Nephron (organoid): Measurements from ENCODE around the gene GRIK3.
"Not testable (repeated sequence)": the region's sequence is repeated elsewhere in the genome, so short reads cannot be mapped to it uniquely, and the experiment has no call there.

Source experiments
- H3K27ac Mint-ChIP-seq, 3 experiments: 2 replicates each; pipeline ENCODE4 v1.8.0; 2020; ENCODE audit warnings: mixed read lengths in 3 of 3, mild to moderate bottlenecking in 2 of 3, moderate library complexity in 1 of 3
- H3K27me3 Mint-ChIP-seq: 2 replicates; pipeline ENCODE4 v1.8.0; 2021; ENCODE audit warnings: low read depth, mild to moderate bottlenecking, moderate library complexity, mixed read lengths
- H3K36me3 Mint-ChIP-seq: 2 replicates; pipeline ENCODE4 v1.8.0; 2020; ENCODE audit warnings: low read depth, mixed read lengths
- H3K4me1 Mint-ChIP-seq: 2 replicates; pipeline ENCODE4 v1.8.0; 2020; ENCODE audit warnings: mixed read lengths
- H3K4me3 Mint-ChIP-seq, 3 experiments: 2 replicates each; pipeline ENCODE4 v1.8.0; 2020; ENCODE audit warnings: mild to moderate bottlenecking in 3 of 3, mixed read lengths in 3 of 3, moderate library complexity in 2 of 3
- H3K9me3 Mint-ChIP-seq: 2 replicates; pipeline ENCODE4 v1.8.0; 2020; ENCODE audit warnings: mixed read lengths
- CTCF ChIP-seq, 3 experiments: fragments of 200-600 bp; sonication (generic); IDR thresholded peaks; one replicate each; pipeline ENCODE4 v1.5.0; 2021; ENCODE audit warnings: antibody characterized with exemption in 3 of 3; ENCODE audit not compliant: unreplicated experiment in 3 of 3

GRIK3 gene

GRCh38 chr1:37034121-37035013, at the start of gene GRIK3:
Gene GRIK3 (minus strand): TSS chr1:37034515. CDS start chr1:37034108, 407 bp downstream.
- peaks cover 22% of the 10 kb centered on the region for H3K4me1 Mint-ChIP-seq
- H3K27me3 Mint-ChIP-seq: peaks cover 96% of the 10 kb centered on the region
- H3K27ac Mint-ChIP-seq: no peak within 1 kb of the TSS
- H3K36me3 Mint-ChIP-seq: no peaks in the 10 kb centered on the region
- peak within 1 kb of the TSS; percentile 64 to 74 (median 68) for H3K4me3 Mint-ChIP-seq
- no peak for TF ChIP-seq CTCF (IDR thresholded peaks at IDR 0.05; ENCODE audit: unreplicated experiment in 3 of 3)
- no peaks in the 10 kb centered on the region for H3K9me3 Mint-ChIP-seq

- Mint-ChIP-seq H3K27me3 (peaks cover 24% of the 10 kb centered on the region), H3K4me3 (no peak overlapping the region), H3K27ac (no peak overlapping the region), H3K9me3 (no peaks in the 10 kb centered on the region), H3K4me1 (no peaks in the 10 kb centered on the region), H3K36me3 (no peaks in the 10 kb centered on the region)
- TF ChIP-seq CTCF (IDR thresholded peaks at IDR 0.05; ENCODE audit: unreplicated experiment in 3 of 3): no peak
These were observed 49.7 kb upstream of the GRIK3 start for GRCh38 chr1:37084013-37084412.

GRCh38 chr1:37083603-37084002, 49.3 kb upstream of the GRIK3 start:
- Mint-ChIP-seq H3K36me3 (no peaks in the 10 kb centered on the region), H3K4me3 (no peak overlapping the region), H3K27ac (no peak overlapping the region), H3K27me3 (peaks cover 24% of the 10 kb centered on the region), H3K4me1 (no peaks in the 10 kb centered on the region), H3K9me3 (no peaks in the 10 kb centered on the region)
- no peak for TF ChIP-seq CTCF (IDR thresholded peaks at IDR 0.05; ENCODE audit: unreplicated experiment in 3 of 3)

- not testable (repeated sequence) for H3K4me1 Mint-ChIP-seq, H3K4me3 Mint-ChIP-seq, H3K9me3 Mint-ChIP-seq, H3K27ac Mint-ChIP-seq, H3K36me3 Mint-ChIP-seq
- peaks cover 27% of the 10 kb centered on the region for H3K27me3 Mint-ChIP-seq
These were observed 46.1 kb upstream of the GRIK3 start for GRCh38 chr1:37080296-37080986.

- no peaks in the 10 kb centered on the region for H3K36me3 Mint-ChIP-seq
- peaks cover 22% of the 10 kb centered on the region for H3K27me3 Mint-ChIP-seq
- peak overlapping the region in 1 of 3 experiments; percentile 73 for H3K27ac Mint-ChIP-seq
- no peaks in the 10 kb centered on the region for H3K9me3 Mint-ChIP-seq
- H3K4me3 Mint-ChIP-seq: no peak overlapping the region
- TF ChIP-seq CTCF (IDR thresholded peaks at IDR 0.05; ENCODE audit: unreplicated experiment in 3 of 3): no peak
- H3K4me1 Mint-ChIP-seq: peaks cover 7% of the 10 kb centered on the region
These were observed 44.6 kb upstream of the GRIK3 start for GRCh38 chr1:37078866-37079265.

GRCh38 chr1:37076168-37076567, 41.9 kb upstream of the GRIK3 start:
- Mint-ChIP-seq H3K27ac (peak overlapping the region in 1 of 3 experiments; percentile 83), H3K36me3 (no peaks in the 10 kb centered on the region), H3K4me3 (no peak overlapping the region), H3K4me1 (peaks cover 7% of the 10 kb centered on the region), H3K27me3 (peaks cover 18% of the 10 kb centered on the region), H3K9me3 (no peaks in the 10 kb centered on the region)
- no peak for TF ChIP-seq CTCF (IDR thresholded peaks at IDR 0.05; ENCODE audit: unreplicated experiment in 3 of 3)
